NT2/D1 (cell line): ENCODE measurements around the gene SLC7A9.

Experiments used
- YY1 ChIP-seq: IDR thresholded peaks from 2 replicates; pipeline ENCODE4 v1.6.1; 2011; ENCODE audit not compliant: insufficient read length, insufficient read depth
- ZNF274 ChIP-seq: IDR thresholded peaks from 2 replicates; pipeline ENCODE4 v1.6.1; 2011; ENCODE audit warnings: mild to moderate bottlenecking, low read depth, low read length

DNA sequence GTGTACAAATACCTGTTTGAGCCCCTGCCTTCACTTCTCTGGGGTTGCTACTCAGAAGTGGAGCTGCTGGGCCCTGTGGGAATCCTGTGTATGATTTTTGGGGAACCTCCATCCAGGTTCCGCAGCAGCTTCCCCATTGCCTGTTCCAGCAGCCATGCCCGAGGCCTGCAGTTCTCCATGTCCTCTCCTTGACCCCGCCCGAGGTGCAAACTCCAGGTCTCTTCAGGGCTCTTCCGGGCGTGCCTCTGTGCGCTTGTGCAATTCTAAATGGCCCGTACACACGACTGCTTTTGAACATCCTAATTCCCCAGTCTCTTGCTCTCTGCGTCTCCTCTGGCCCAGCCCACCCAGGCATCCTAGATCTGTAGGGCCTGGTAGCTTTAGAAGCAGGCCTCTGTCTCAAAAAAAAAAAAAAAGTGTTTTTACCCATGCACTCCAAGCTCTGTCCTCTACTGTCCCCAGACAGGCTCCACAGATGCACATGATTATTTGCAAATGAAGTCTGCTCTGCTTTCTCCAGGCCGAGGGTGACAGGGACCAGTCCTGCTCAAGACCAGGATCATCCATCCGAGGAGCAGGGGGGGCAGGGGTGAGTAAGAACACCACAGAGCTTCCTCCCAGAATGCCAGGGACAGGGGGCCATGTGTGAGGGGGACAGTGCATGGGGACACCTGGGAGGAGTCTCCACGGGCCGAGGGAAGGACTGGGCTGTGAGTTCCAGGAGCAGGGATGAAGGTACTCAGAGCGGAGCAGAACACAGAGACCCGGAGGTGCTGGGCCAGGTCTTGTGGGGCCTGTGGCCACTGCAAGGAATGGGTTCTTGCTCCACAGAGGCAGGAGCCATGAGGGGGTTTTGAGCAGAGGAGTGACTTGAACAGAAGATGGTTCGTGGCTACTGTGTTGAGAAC, 51.7 kb downstream of the SLC7A9 start:
- TF ChIP-seq ZNF274 (no peak), YY1 (no peak)
